Suprapubic skin (tissue), 4 donors: ENCODE data around the gene SLC39A7. TPM values are rescaled to one million over a fixed set of nuclear protein-coding genes. Genes with fewer than 3 reads are reported as not detected.

Source experiments
- DNase-seq, 2 donors: peaks; one replicate each; pipeline ENCODE4 v3.0.0-alpha.2; 2019; ENCODE audit warnings: low spot score in 2 of 2
- H3K27ac ChIP-seq: fragments of 200-600 bp; sonication (generic); one replicate; pipeline ENCODE4 v1.5.1; 2019
- H3K27me3 ChIP-seq: fragments of 200-600 bp; sonication (generic); one replicate; pipeline ENCODE4 v1.5.1; 2019
- H3K36me3 ChIP-seq: fragments of 200-600 bp; sonication (generic); one replicate; pipeline ENCODE4 v1.5.1; 2019
- H3K4me1 ChIP-seq: fragments of 200-600 bp; sonication (generic); one replicate; pipeline ENCODE4 v1.5.1; 2019
- H3K4me3 ChIP-seq: fragments of 200-600 bp; sonication (generic); one replicate; pipeline ENCODE4 v1.5.1; 2019; ENCODE audit warnings: mild to moderate bottlenecking
- H3K9me3 ChIP-seq: fragments of 200-600 bp; sonication (generic); one replicate; pipeline ENCODE4 v1.5.1; 2019
- EP300 ChIP-seq: sonication (generic); formaldehyde crosslinking; IDR thresholded peaks from one replicate; pipeline ENCODE4 v1.6.1; 2017; ENCODE audit warnings: antibody characterized with exemption
- POLR2A ChIP-seq, 2 donors: fragments of 450-650 bp; IDR thresholded peaks; one replicate each; pipeline ENCODE4 v1.6.1; 2017; ENCODE audit warnings: antibody characterized with exemption in 2 of 2, mild to moderate bottlenecking in 2 of 2, moderate library complexity in 2 of 2
- POLR2AphosphoS5 ChIP-seq, 3 donors: sonication (generic); formaldehyde crosslinking; IDR thresholded peaks; one replicate each; pipeline ENCODE4 v1.6.1; 2017; ENCODE audit warnings: antibody characterized with exemption in 3 of 3
- WGBS: methylation state at CpG from one replicate; pipeline ENCODE4 v1.1.5; 2018; 5-methylcytosine and 5-hydroxymethylcytosine counted together
- total RNA-seq, 4 donors: library from RNA; depleted of rRNA; stranded (reverse); fragments of >200 nt; gene quantifications; one replicate each; pipeline ENCODE4 v1.1.0, GENCODE V29; 2016
- TF ChIP-seq, protein P1 (sequence below), 2 donors: fragments of 200-600 bp in 1 of 2; fragments of 450-650 bp in 1 of 2; sonication (generic) in 1 of 2; IDR thresholded peaks; one replicate each; pipeline ENCODE4 v1.5.1; 2016 to 2019; ENCODE audit warnings: antibody characterized with exemption in 2 of 2, mild to moderate bottlenecking in 1 of 2, moderate library complexity in 1 of 2

The SLC39A7 gene
- total RNA-seq, 4 donors from 2014 or later, result 29.3 to 46.3 (median 41.9) TPM

DNA sequence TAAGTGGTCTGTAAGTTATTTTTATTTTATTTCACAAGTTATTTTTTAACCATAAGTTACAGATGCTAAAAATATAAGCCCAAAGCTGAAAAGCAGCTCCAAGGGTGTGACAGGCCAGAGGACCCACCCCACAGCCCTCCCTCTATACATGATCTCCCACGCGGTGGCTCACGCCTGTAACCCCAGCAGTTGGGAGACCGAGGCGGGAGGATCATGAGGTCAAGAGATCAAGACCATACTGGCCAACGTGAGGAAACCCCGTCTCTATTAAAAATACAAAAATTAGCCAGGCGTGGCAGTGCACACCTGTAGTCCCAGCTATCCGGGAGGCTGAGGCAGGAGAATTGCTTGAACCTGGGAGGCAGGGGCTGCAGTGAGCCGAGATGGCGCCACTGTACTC, 40.6 kb upstream of the SLC39A7 start:
- no peak for DNase-seq
- no peak overlapping the region for H3K27ac ChIP-seq
- no peaks in the 10 kb centered on the region for H3K36me3 ChIP-seq
- H3K9me3 ChIP-seq, result no peaks in the 10 kb centered on the region
- WGBS, result 92% methylated on average over 11 of the region's 11 CpGs
- no peaks in the 10 kb centered on the region for H3K27me3 ChIP-seq
- TF ChIP-seq, protein P1, sequence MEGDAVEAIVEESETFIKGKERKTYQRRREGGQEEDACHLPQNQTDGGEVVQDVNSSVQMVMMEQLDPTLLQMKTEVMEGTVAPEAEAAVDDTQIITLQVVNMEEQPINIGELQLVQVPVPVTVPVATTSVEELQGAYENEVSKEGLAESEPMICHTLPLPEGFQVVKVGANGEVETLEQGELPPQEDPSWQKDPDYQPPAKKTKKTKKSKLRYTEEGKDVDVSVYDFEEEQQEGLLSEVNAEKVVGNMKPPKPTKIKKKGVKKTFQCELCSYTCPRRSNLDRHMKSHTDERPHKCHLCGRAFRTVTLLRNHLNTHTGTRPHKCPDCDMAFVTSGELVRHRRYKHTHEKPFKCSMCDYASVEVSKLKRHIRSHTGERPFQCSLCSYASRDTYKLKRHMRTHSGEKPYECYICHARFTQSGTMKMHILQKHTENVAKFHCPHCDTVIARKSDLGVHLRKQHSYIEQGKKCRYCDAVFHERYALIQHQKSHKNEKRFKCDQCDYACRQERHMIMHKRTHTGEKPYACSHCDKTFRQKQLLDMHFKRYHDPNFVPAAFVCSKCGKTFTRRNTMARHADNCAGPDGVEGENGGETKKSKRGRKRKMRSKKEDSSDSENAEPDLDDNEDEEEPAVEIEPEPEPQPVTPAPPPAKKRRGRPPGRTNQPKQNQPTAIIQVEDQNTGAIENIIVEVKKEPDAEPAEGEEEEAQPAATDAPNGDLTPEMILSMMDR (IDR thresholded peaks at IDR 0.05), result no peak
- no peak for TF ChIP-seq POLR2A (IDR thresholded peaks at IDR 0.05)
- TF ChIP-seq POLR2AphosphoS5 (IDR thresholded peaks at IDR 0.05), result no peak
- TF ChIP-seq EP300, result no peak
- no peak overlapping the region for H3K4me3 ChIP-seq
- H3K4me1 ChIP-seq, result peaks cover 20% of the 10 kb centered on the region

DNA sequence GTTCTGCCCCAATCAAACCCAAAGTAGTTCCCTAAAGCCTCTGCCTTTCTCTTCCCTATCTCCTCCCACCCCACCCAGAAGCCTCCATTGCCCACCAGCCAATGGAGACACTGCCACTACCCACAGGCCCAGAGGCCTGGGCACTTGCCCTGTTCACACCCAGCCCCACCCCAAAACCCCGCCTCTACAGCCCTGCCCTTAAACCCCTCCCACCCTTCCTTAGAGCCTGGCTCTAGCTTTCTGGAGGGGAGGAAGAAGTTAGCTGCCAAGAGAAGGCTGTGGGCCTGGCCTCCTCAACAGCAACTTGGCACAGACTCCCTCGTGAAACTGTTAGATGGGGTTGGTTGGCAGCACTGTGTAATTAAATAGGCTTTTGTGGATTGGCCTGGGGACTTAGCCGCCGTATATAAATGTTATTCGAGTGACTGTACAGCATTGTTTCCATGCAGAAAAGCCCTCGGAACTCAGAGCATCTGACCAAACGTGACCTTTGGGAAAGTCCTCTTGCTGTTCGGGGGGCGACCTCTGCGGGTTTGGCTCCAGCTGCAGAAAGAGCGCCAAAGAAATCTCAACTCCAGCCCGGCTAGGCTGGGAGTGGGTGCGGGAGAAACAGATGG, 39.8 kb upstream of the SLC39A7 start:
- no peaks in the 10 kb centered on the region for H3K36me3 ChIP-seq
- peak overlapping the region; percentile 50 for H3K4me3 ChIP-seq
- 14% methylated on average over 13 of the region's 13 CpGs for WGBS
- TF ChIP-seq POLR2AphosphoS5 (IDR thresholded peaks at IDR 0.05) (no peak), POLR2A (IDR thresholded peaks at IDR 0.05) (no peak), EP300 (no peak)
- TF ChIP-seq, protein P1 (IDR thresholded peaks at IDR 0.05), result no peak
- H3K27ac ChIP-seq, result peak overlapping the region; percentile 12
- peaks cover 20% of the 10 kb centered on the region for H3K4me1 ChIP-seq
- H3K9me3 ChIP-seq, result no peaks in the 10 kb centered on the region
- no peaks in the 10 kb centered on the region for H3K27me3 ChIP-seq
- no peak for DNase-seq

DNA sequence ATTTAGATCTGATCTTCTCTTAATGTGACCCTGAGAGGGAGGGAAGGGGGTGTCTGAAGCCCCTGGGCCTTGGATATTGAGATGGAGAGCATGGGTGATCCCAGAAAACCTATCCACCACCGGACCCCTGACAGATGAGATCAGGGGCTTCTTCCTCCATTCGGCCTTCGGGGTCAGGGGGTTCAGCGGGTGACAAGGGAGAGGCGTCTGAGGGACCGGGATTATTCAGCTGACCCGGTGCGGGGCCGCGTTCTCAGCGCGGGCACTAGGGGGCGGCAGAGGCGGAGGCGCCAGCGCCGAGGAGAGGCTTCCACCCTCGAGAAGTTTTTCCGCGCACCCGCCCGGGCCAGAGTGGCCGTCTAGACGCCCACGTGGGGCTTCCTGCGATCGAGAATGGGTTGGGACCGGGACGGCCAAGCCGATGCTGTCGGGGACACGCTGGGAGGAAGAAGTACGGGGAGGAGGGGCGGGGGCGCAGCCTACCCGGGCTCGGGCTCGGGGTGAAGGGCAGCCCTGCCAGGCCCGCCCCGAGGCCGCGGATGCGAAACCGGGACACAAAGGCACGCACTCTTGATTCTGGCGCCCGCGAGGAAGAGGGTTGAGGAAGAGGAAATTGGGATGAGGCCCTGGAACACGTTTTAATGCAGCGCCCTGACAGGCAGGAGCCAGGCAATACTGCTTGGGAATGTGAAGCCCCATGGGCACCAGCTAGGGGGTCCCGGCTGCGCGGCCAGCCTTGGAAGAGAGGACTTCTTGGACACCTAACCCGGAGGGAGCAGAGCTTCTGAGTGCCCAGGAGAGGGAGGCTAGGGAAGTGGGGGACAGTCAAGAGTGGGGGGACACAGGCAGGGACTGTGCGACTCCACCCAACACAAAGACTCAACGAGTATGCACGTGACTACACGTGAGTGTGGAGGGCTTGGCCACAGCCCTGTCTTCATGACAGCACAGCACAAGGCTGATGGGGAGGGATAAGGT, 39.0 kb upstream of the SLC39A7 start:
- WGBS, result 4% methylated on average over 51 of the region's 58 CpGs
- H3K9me3 ChIP-seq, result no peaks in the 10 kb centered on the region
- H3K27ac ChIP-seq, result peak overlapping the region; percentile 12
- no peaks in the 10 kb centered on the region for H3K27me3 ChIP-seq
- H3K4me3 ChIP-seq, result peak overlapping the region; percentile 50
- H3K36me3 ChIP-seq, result no peaks in the 10 kb centered on the region
- DNase-seq, result peak; percentile 87 to 93
- peaks cover 20% of the 10 kb centered on the region for H3K4me1 ChIP-seq
- peak in 1 of 3 donors; percentile 43 for TF ChIP-seq POLR2AphosphoS5 (IDR thresholded peaks at IDR 0.05)
- TF ChIP-seq, protein P1 (IDR thresholded peaks at IDR 0.05), result peak; percentile 82 to 98
- no peak for TF ChIP-seq EP300

DNA sequence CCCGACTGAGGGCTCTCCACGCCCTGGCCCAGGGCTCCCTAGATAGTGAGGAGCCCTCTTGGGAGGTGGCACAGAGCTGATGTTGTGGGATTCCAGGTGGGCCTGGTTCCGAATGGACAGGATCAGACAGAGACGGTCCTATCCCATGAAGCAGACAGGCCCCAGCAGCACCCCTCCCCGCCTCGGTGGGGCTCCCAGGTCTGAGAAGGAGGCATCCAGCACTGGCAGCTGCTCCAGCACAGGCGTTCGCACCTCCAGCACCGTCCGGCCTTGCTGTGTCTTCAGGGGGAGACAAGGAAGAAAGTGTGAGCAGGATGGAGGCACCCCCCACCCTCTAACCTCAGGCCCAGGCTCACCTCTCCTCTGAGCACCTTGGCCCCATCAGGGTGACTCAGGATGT, 37.1 kb upstream of the SLC39A7 start:
- DNase-seq, result no peak
- Histone ChIP-seq H3K27me3 (no peaks in the 10 kb centered on the region), H3K36me3 (no peaks in the 10 kb centered on the region), H3K4me1 (peaks cover 20% of the 10 kb centered on the region), H3K4me3 (no peak overlapping the region), H3K9me3 (no peaks in the 10 kb centered on the region), H3K27ac (no peak overlapping the region)
- no peak for TF ChIP-seq POLR2A (IDR thresholded peaks at IDR 0.05)
- TF ChIP-seq, protein P1 (IDR thresholded peaks at IDR 0.05), result no peak
- no peak for TF ChIP-seq POLR2AphosphoS5 (IDR thresholded peaks at IDR 0.05)
- TF ChIP-seq EP300, result no peak
- 60% methylated on average over 8 of the region's 10 CpGs for WGBS

DNA sequence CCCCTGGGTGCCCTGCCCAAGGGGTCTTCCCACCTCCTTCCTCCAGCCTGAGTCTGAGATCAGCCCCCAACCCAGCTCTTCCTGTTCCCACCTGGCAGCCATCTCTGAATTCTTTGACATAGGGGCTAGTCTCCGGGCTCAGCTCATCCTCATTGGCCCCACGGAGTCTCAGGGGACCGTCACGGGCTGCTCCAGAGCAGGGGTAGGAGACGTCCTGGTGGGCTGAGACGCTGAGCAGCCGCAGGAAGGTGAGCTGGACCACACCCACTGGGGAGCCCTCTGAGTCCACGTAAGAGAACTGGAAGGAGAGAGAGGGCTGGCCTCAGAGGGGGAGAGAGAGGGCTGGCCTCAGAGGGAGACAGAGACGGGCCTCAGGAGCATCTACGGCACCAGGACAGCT, 36.5 kb upstream of the SLC39A7 start:
- TF ChIP-seq EP300, result no peak
- TF ChIP-seq, protein P1 (IDR thresholded peaks at IDR 0.05), result no peak
- TF ChIP-seq POLR2AphosphoS5 (IDR thresholded peaks at IDR 0.05), result no peak
- no peak for TF ChIP-seq POLR2A (IDR thresholded peaks at IDR 0.05)
- no peaks in the 10 kb centered on the region for H3K27me3 ChIP-seq
- H3K4me1 ChIP-seq, result peaks cover 20% of the 10 kb centered on the region
- no peaks in the 10 kb centered on the region for H3K9me3 ChIP-seq
- no peaks in the 10 kb centered on the region for H3K36me3 ChIP-seq
- H3K27ac ChIP-seq, result no peak overlapping the region
- 51% methylated on average over 9 of the region's 10 CpGs for WGBS
- no peak for DNase-seq
- no peak overlapping the region for H3K4me3 ChIP-seq
